Natural killer cell (primary cell): ENCODE data around the gene C2orf78. TPM values are rescaled to one million over a fixed set of nuclear protein-coding genes. Genes with fewer than 3 reads are reported as not detected.
"Not testable (repeated sequence)": the region's sequence is repeated elsewhere in the genome, so short reads cannot be mapped to it uniquely, and the experiment has no call there.

Source experiments
- ATAC-seq, 3 donors: fragments of 150-1000 bp in 2 of 3; fragments of 200-7000 bp in 1 of 3; cut with Tn5 transposase; 1 replicate in 1 of 3; 2 replicates in 2 of 3; pipeline ENCODE4 v1.10.0; 2021; ENCODE audit warnings: mild to moderate bottlenecking in 2 of 3, moderate library complexity in 2 of 3
- DNase-seq, 2 donors: peaks; one replicate each; pipeline versions ENCODE4 v3.0.0 to v3.0.0-alpha.2; 2013 to 2021; ENCODE audit warnings: mixed read lengths in 1 of 2
- H3K27ac ChIP-seq: one replicate; pipeline ENCODE4 v1.5.1; 2013; ENCODE audit warnings: mild to moderate bottlenecking, low read length
- H3K27me3 ChIP-seq: one replicate; pipeline ENCODE4 v1.6.1; 2013; ENCODE audit warnings: low read length; ENCODE audit not compliant: control insufficient read depth, insufficient read depth
- H3K36me3 ChIP-seq: one replicate; pipeline ENCODE4 v1.6.1; 2013; ENCODE audit warnings: low read length; ENCODE audit not compliant: control insufficient read depth, insufficient read depth
- H3K4me1 ChIP-seq: one replicate; pipeline ENCODE4 v1.6.1; 2013; ENCODE audit warnings: low read length; ENCODE audit not compliant: control insufficient read depth, insufficient read depth
- H3K4me3 ChIP-seq: one replicate; pipeline ENCODE4 v1.5.1; 2013; ENCODE audit warnings: low read length
- H3K9me3 ChIP-seq: one replicate; pipeline ENCODE4 v1.6.1; 2013; ENCODE audit warnings: low read length; ENCODE audit not compliant: control insufficient read depth, insufficient read depth
- H3K27ac Mint-ChIP-seq, 2 donors: one replicate each; pipeline ENCODE4 v1.8.0; 2022; ENCODE audit warnings: mild to moderate bottlenecking in 2 of 2, mixed read lengths in 2 of 2, moderate library complexity in 1 of 2
- H3K27me3 Mint-ChIP-seq, 2 donors: one replicate each; pipeline ENCODE4 v1.8.0; 2022; ENCODE audit warnings: low read depth in 2 of 2, mixed read lengths in 2 of 2
- H3K36me3 Mint-ChIP-seq: one replicate; pipeline ENCODE4 v1.8.0; 2022; ENCODE audit warnings: mixed read lengths
- H3K4me1 Mint-ChIP-seq, 2 donors: one replicate each; pipeline ENCODE4 v1.8.0; 2022; ENCODE audit warnings: mixed read lengths in 2 of 2
- H3K4me3 Mint-ChIP-seq: one replicate; pipeline ENCODE4 v1.8.0; 2022; ENCODE audit warnings: mild to moderate bottlenecking, moderate library complexity, mixed read lengths
- H3K9me3 Mint-ChIP-seq, 2 donors: one replicate each; pipeline ENCODE4 v1.8.0; 2022; ENCODE audit warnings: mixed read lengths in 2 of 2
- CTCF ChIP-seq: fragments of 200-600 bp; IDR thresholded peaks from one replicate; pipeline ENCODE4 v1.8.0; 2022; ENCODE audit warnings: antibody characterized with exemption
- WGBS: methylation state at CpG from one replicate; pipeline ENCODE4 v1.1.7; 2013; ENCODE audit warnings: missing lambda C conversion rate; ENCODE audit not compliant: insufficient coverage; 5-methylcytosine and 5-hydroxymethylcytosine counted together
- intact Hi-C: fragments of 100-400 bp; cut with micrococcal nuclease; formaldehyde crosslinking; loops from one replicate; pipeline ENCODE4 v1.14.2; 2022
- total RNA-seq, 4 donors: library from RNA; stranded (reverse); fragments of 120-200 nt in 1 of 4; gene quantifications; one replicate each; pipeline versions ENCODE4 v1.2.3 to v1.2.4, GENCODE V29; 2013 to 2022

C2orf78 gene
- total RNA-seq, 3 donors from 2014 or later (not counting 1 experiment from before 2014, with no cell fraction given) = not detected

GRCh38 chr2:73746877-73747208 lies 37.1 kb upstream of the C2orf78 start:
- no peak for TF ChIP-seq CTCF
- DNase-seq = no peak
- H3K27me3 Mint-ChIP-seq = no peaks in the 10 kb centered on the region
- H3K27ac Mint-ChIP-seq = peak overlapping the region; percentile 70 to 83
- ATAC-seq = peak in 2 of 3 donors; percentile 59 to 81
- no peak overlapping the region for H3K4me3 ChIP-seq
- no peaks in the 10 kb centered on the region for H3K9me3 ChIP-seq
- H3K4me3 Mint-ChIP-seq = peak overlapping the region; percentile 69
- intact Hi-C loops = no loop called here
- H3K4me1 Mint-ChIP-seq = peaks cover 17 to 25% of the 10 kb centered on the region in 2 donors
- no peaks in the 10 kb centered on the region for H3K9me3 Mint-ChIP-seq
- H3K36me3 ChIP-seq = peaks cover 15% of the 10 kb centered on the region
- no peaks in the 10 kb centered on the region for H3K27me3 ChIP-seq
- no peaks in the 10 kb centered on the region for H3K4me1 ChIP-seq
- H3K27ac ChIP-seq = peak overlapping the region; percentile 3
- no peaks in the 10 kb centered on the region for H3K36me3 Mint-ChIP-seq
- 86% methylated on average over 2 of the region's 3 CpGs for WGBS

- H3K4me1 ChIP-seq = no peaks in the 10 kb centered on the region
- DNase-seq = no peak
- peaks cover 16% of the 10 kb centered on the region for H3K36me3 ChIP-seq
- H3K4me1 Mint-ChIP-seq = peaks cover 17 to 25% of the 10 kb centered on the region in 2 donors
- no CpG with 5 or more reads among the region's 2 CpGs for WGBS
- no peaks in the 10 kb centered on the region for H3K9me3 Mint-ChIP-seq
- H3K27ac Mint-ChIP-seq = no peak overlapping the region
- no peak overlapping the region for H3K4me3 Mint-ChIP-seq
- H3K9me3 ChIP-seq = no peaks in the 10 kb centered on the region
- no peak for TF ChIP-seq CTCF
- no peaks in the 10 kb centered on the region for H3K27me3 ChIP-seq
- H3K27me3 Mint-ChIP-seq = no peaks in the 10 kb centered on the region
- intact Hi-C loops = no loop called here
- no peak overlapping the region for H3K4me3 ChIP-seq
- ATAC-seq = no peak
- H3K36me3 Mint-ChIP-seq = peaks cover 12% of the 10 kb centered on the region
- H3K27ac ChIP-seq = no peak overlapping the region
These were observed 34.7 kb upstream of the C2orf78 start for GRCh38 chr2:73749314-73749713.

GRCh38 chr2:73754332-73754731 lies 29.7 kb upstream of the C2orf78 start:
- H3K4me3 Mint-ChIP-seq, DNase-seq, H3K27me3 Mint-ChIP-seq, H3K27ac ChIP-seq, H3K9me3 Mint-ChIP-seq, H3K9me3 ChIP-seq, H3K27ac Mint-ChIP-seq, H3K4me1 Mint-ChIP-seq, H3K4me1 ChIP-seq, intact Hi-C loops, H3K27me3 ChIP-seq, H3K4me3 ChIP-seq, ATAC-seq: not testable (repeated sequence)
- H3K36me3 Mint-ChIP-seq = peaks cover 14% of the 10 kb centered on the region
- peaks cover 14% of the 10 kb centered on the region for H3K36me3 ChIP-seq
- WGBS = 98% methylated on average over 7 of the region's 7 CpGs

GRCh38 chr2:73759285-73759764 lies 24.7 kb upstream of the C2orf78 start:
- Mint-ChIP-seq H3K27me3 (no peaks in the 10 kb centered on the region), H3K4me1 (peaks cover 0 to 6% of the 10 kb centered on the region in 2 donors), H3K4me3 (no peak overlapping the region), H3K27ac (no peak overlapping the region), H3K9me3 (no peaks in the 10 kb centered on the region), H3K36me3 (peaks cover 10% of the 10 kb centered on the region)
- H3K4me1 ChIP-seq = no peaks in the 10 kb centered on the region
- H3K27ac ChIP-seq = no peak overlapping the region
- 95% methylated on average over 2 of the region's 3 CpGs for WGBS
- DNase-seq = no peak
- no peak for TF ChIP-seq CTCF
- peaks cover 43% of the 10 kb centered on the region for H3K36me3 ChIP-seq
- intact Hi-C loops = no loop called here
- no peak overlapping the region for H3K4me3 ChIP-seq
- no peaks in the 10 kb centered on the region for H3K27me3 ChIP-seq
- no peaks in the 10 kb centered on the region for H3K9me3 ChIP-seq
- ATAC-seq = no peak
